SK-N-SH treated with all-trans-retinoic acid at 6 μM for 48 hours (cell line): ENCODE results near the gene GPC3.

ENCODE experiments used
- ATAC-seq: fragments of 200-7000 bp; cut with Tn5 transposase; 3 replicates; pipeline ENCODE4 v1.9.1; 2020; ENCODE audit warnings: mild to moderate bottlenecking, moderate library complexity
- ARNTL ChIP-seq: fragments of 450-650 bp; formaldehyde crosslinking; IDR thresholded peaks from 2 replicates; pipeline ENCODE4 v1.5.0; 2020; ENCODE audit warnings: low read depth, mild to moderate bottlenecking, moderate library complexity, borderline replicate concordance
- BACH2 ChIP-seq: fragments of 250-450 bp; sonication (Bioruptor Pico); IDR thresholded peaks from 2 replicates; pipeline ENCODE4 v1.9.0; 2021; ENCODE audit warnings: mild to moderate bottlenecking, borderline replicate concordance
- CSDC2 ChIP-seq: fragments of 250-450 bp; sonication (Bioruptor Pico); IDR thresholded peaks from 2 replicates; pipeline ENCODE4 v1.5.0; 2020; ENCODE audit warnings: mild to moderate bottlenecking, moderate library complexity
- CSRNP3 ChIP-seq: fragments of 250-450 bp; sonication (Bioruptor Pico); IDR thresholded peaks from 2 replicates; pipeline ENCODE4 v1.5.1; 2021; ENCODE audit warnings: mild to moderate bottlenecking, moderate library complexity
- ESRRG ChIP-seq: fragments of 250-450 bp; sonication (Bioruptor Pico); IDR thresholded peaks from 2 replicates; pipeline ENCODE4 v1.6.1; 2021; ENCODE audit warnings: mild to moderate bottlenecking
- ISL1 ChIP-seq: fragments of 250-450 bp; sonication (Bioruptor Pico); IDR thresholded peaks from 2 replicates; pipeline ENCODE4 v2.1.2; 2022; ENCODE audit warnings: mild to moderate bottlenecking, moderate library complexity
- OSR1 ChIP-seq: fragments of 250-450 bp; sonication (Bioruptor Pico); IDR thresholded peaks from 2 replicates; pipeline ENCODE4 v1.8.0; 2022; ENCODE audit warnings: moderate library complexity, mild to moderate bottlenecking, inconsistent platforms
- PPARA ChIP-seq: fragments of 250-450 bp; sonication (Bioruptor Pico); IDR thresholded peaks from 2 replicates; pipeline ENCODE4 v1.5.0; 2020; ENCODE audit warnings: mild to moderate bottlenecking, borderline replicate concordance
- RARB ChIP-seq: fragments of 250-450 bp; sonication (Bioruptor Pico); IDR thresholded peaks from 2 replicates; pipeline ENCODE4 v1.8.0; 2021; ENCODE audit warnings: mild to moderate bottlenecking, moderate library complexity
- SNAI2 ChIP-seq: fragments of 250-450 bp; sonication (Bioruptor Pico); IDR thresholded peaks from 2 replicates; pipeline ENCODE4 v1.5.0; 2020; ENCODE audit warnings: mild to moderate bottlenecking, moderate library complexity
- TOX ChIP-seq: fragments of 250-450 bp; sonication (Bioruptor Pico); IDR thresholded peaks from 2 replicates; pipeline ENCODE4 v1.8.0; 2021; ENCODE audit warnings: mild to moderate bottlenecking, moderate library complexity, borderline replicate concordance
- ZFP3 ChIP-seq: fragments of 250-450 bp; sonication (Bioruptor Pico); IDR thresholded peaks from 2 replicates; pipeline ENCODE4 v1.5.0; 2020; ENCODE audit warnings: mild to moderate bottlenecking, moderate library complexity
- ZFP30 ChIP-seq: fragments of 450-650 bp; formaldehyde crosslinking; IDR thresholded peaks from 2 replicates; pipeline ENCODE4 v1.5.0; 2022; ENCODE audit warnings: mild to moderate bottlenecking, moderate library complexity
- ZNF565 ChIP-seq: fragments of 450-650 bp; formaldehyde crosslinking; conservative IDR thresholded peaks from 2 replicates; pipeline ENCODE4 v1.5.0; 2020; ENCODE audit warnings: low read depth, mild to moderate bottlenecking, moderate library complexity
- ZNF70 ChIP-seq: fragments of 450-650 bp; formaldehyde crosslinking; IDR thresholded peaks from 2 replicates; pipeline ENCODE4 v1.5.0; 2020; ENCODE audit warnings: mild to moderate bottlenecking, moderate library complexity
- ZNF8 ChIP-seq: fragments of 450-650 bp; formaldehyde crosslinking; IDR thresholded peaks from 2 replicates; pipeline ENCODE4 v1.5.0; 2020; ENCODE audit warnings: mild to moderate bottlenecking, moderate library complexity
- TF ChIP-seq, protein P1 (sequence below): fragments of 250-450 bp; sonication (Bioruptor Pico); IDR thresholded peaks from 2 replicates; pipeline ENCODE4 v1.8.0; 2021; ENCODE audit warnings: low read depth, mild to moderate bottlenecking, moderate library complexity, borderline replicate concordance
- TF ChIP-seq, protein P2 (sequence below): fragments of 250-450 bp; sonication (Bioruptor Pico); IDR thresholded peaks from 2 replicates; pipeline ENCODE4 v1.8.0; 2020; ENCODE audit warnings: mild to moderate bottlenecking, moderate library complexity, borderline replicate concordance
- TF ChIP-seq, protein P3 (sequence below): fragments of 250-450 bp; sonication (Bioruptor Pico); IDR thresholded peaks from 2 replicates; pipeline ENCODE4 v1.5.0; 2020; ENCODE audit warnings: mild to moderate bottlenecking, moderate library complexity
- TF ChIP-seq, protein P4 (sequence below): fragments of 250-450 bp; sonication (Bioruptor Pico); IDR thresholded peaks from 2 replicates; pipeline ENCODE4 v1.5.1; 2020; ENCODE audit warnings: low read depth, mild to moderate bottlenecking, moderate library complexity

GPC3 gene

DNA sequence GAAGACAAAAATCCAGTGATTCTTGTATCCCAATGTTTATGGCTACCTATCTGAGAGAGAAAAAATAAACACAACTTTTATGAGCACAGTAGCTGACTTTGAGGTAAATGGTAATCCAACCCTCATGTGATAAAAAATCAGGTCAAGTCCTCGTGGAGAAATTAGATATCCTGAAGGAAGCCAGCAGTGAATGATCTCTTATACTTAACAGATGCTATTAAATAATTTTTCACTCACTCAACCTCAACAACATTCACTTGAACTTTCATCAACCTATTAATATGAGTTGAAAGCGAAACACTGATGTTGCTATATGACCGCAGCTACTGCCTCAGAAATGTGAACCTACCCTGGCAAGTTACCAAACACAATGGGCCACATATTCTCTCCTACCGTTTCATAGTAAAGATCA is 105.4 kb downstream of the GPC3 start (continued):
- no peak for TF ChIP-seq ESRRG
- no peak for TF ChIP-seq ZNF565 (CRISPR knock-in tag)
- TF ChIP-seq, protein P1, sequence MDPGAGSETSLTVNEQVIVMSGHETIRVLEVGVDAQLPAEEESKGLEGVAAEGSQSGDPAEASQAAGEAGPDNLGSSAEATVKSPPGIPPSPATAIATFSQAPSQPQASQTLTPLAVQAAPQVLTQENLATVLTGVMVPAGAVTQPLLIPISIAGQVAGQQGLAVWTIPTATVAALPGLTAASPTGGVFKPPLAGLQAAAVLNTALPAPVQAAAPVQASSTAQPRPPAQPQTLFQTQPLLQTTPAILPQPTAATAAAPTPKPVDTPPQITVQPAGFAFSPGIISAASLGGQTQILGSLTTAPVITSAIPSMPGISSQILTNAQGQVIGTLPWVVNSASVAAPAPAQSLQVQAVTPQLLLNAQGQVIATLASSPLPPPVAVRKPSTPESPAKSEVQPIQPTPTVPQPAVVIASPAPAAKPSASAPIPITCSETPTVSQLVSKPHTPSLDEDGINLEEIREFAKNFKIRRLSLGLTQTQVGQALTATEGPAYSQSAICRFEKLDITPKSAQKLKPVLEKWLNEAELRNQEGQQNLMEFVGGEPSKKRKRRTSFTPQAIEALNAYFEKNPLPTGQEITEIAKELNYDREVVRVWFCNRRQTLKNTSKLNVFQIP (CRISPR knock-in tag): no peak
- TF ChIP-seq OSR1 (CRISPR knock-in tag): no peak
- TF ChIP-seq, all 23 proteins: peak for 0

GRCh38 chrX:133878710-133879109 is 106.7 kb downstream of the GPC3 start:
- no peak for ATAC-seq
- no peak for TF ChIP-seq SNAI2 (CRISPR knock-in tag)
- TF ChIP-seq ARNTL (CRISPR knock-in tag): no peak
- TF ChIP-seq, all 23 proteins: peak for 0

- no peak for ATAC-seq
- TF ChIP-seq ZNF70: no peak
- no peak for TF ChIP-seq BACH2 (CRISPR knock-in tag)
- TF ChIP-seq ISL1 (CRISPR knock-in tag): no peak
- no peak for TF ChIP-seq CSRNP3
- TF ChIP-seq ZNF565 (CRISPR knock-in tag): no peak
- no peak for TF ChIP-seq RARB (CRISPR knock-in tag)
- TF ChIP-seq ZNF8 (CRISPR knock-in tag): no peak
- TF ChIP-seq CSDC2 (CRISPR knock-in tag): no peak
- TF ChIP-seq, protein P2, sequence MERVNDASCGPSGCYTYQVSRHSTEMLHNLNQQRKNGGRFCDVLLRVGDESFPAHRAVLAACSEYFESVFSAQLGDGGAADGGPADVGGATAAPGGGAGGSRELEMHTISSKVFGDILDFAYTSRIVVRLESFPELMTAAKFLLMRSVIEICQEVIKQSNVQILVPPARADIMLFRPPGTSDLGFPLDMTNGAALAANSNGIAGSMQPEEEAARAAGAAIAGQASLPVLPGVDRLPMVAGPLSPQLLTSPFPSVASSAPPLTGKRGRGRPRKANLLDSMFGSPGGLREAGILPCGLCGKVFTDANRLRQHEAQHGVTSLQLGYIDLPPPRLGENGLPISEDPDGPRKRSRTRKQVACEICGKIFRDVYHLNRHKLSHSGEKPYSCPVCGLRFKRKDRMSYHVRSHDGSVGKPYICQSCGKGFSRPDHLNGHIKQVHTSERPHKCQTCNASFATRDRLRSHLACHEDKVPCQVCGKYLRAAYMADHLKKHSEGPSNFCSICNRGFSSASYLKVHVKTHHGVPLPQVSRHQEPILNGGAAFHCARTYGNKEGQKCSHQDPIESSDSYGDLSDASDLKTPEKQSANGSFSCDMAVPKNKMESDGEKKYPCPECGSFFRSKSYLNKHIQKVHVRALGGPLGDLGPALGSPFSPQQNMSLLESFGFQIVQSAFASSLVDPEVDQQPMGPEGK (CRISPR knock-in tag): no peak
- TF ChIP-seq, protein P3, sequence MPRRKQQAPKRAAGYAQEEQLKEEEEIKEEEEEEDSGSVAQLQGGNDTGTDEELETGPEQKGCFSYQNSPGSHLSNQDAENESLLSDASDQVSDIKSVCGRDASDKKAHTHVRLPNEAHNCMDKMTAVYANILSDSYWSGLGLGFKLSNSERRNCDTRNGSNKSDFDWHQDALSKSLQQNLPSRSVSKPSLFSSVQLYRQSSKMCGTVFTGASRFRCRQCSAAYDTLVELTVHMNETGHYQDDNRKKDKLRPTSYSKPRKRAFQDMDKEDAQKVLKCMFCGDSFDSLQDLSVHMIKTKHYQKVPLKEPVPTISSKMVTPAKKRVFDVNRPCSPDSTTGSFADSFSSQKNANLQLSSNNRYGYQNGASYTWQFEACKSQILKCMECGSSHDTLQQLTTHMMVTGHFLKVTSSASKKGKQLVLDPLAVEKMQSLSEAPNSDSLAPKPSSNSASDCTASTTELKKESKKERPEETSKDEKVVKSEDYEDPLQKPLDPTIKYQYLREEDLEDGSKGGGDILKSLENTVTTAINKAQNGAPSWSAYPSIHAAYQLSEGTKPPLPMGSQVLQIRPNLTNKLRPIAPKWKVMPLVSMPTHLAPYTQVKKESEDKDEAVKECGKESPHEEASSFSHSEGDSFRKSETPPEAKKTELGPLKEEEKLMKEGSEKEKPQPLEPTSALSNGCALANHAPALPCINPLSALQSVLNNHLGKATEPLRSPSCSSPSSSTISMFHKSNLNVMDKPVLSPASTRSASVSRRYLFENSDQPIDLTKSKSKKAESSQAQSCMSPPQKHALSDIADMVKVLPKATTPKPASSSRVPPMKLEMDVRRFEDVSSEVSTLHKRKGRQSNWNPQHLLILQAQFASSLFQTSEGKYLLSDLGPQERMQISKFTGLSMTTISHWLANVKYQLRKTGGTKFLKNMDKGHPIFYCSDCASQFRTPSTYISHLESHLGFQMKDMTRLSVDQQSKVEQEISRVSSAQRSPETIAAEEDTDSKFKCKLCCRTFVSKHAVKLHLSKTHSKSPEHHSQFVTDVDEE (CRISPR knock-in tag): no peak
- no peak for TF ChIP-seq OSR1 (CRISPR knock-in tag)
- TF ChIP-seq, protein P4, sequence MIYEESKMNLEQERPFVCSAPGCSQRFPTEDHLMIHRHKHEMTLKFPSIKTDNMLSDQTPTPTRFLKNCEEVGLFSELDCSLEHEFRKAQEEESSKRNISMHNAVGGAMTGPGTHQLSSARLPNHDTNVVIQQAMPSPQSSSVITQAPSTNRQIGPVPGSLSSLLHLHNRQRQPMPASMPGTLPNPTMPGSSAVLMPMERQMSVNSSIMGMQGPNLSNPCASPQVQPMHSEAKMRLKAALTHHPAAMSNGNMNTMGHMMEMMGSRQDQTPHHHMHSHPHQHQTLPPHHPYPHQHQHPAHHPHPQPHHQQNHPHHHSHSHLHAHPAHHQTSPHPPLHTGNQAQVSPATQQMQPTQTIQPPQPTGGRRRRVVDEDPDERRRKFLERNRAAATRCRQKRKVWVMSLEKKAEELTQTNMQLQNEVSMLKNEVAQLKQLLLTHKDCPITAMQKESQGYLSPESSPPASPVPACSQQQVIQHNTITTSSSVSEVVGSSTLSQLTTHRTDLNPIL (CRISPR knock-in tag): no peak
- TF ChIP-seq ZFP30: no peak
Measured at GRCh38 chrX:133876646-133877045, 108.7 kb downstream of the GPC3 start.

DNA sequence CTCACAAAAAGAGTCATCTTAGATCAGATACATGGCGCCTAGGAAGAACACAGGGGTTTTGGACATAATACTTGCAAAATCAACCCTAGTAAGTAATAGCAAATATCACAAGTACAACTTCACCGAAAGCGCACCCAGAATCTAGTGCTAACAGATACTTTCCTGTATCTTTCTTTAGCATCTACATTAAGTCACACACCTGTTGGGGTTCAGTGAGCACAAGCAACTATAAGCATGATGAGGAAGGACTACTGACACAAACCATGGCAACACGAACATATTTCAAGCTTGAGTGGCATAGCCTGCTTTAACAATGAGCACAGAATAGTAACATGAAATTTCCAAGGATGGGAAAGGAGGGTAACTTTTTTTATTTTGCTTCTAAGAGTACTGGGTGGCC is 116.1 kb downstream of the GPC3 start:
- ATAC-seq: no peak
- TF ChIP-seq ESRRG (no peak), ZFP30 (no peak), ZFP3 (no peak), ISL1 (CRISPR knock-in tag) (no peak), ZNF565 (CRISPR knock-in tag) (no peak), TOX (CRISPR knock-in tag) (no peak), PPARA (CRISPR knock-in tag) (no peak), SNAI2 (CRISPR knock-in tag) (no peak), BACH2 (CRISPR knock-in tag) (no peak), ARNTL (CRISPR knock-in tag) (no peak), ZNF70 (no peak)
- TF ChIP-seq, protein P2 (CRISPR knock-in tag): no peak
- TF ChIP-seq, protein P3 (CRISPR knock-in tag): no peak
- TF ChIP-seq, protein P4 (CRISPR knock-in tag): no peak
